D721Med (cell line): Measurements from ENCODE around the gene GUCD1.

ENCODE experiments used
- DNase-seq: peaks from one replicate; pipeline ENCODE4 v3.0.0; 2011; ENCODE audit warnings: low spot score; ENCODE audit not compliant: insufficient read length
- FAIRE-seq: peaks from 2 replicates; lab custom pipeline; 2011; peaks lifted over from hg19 to GRCh38; lab: Jason Lieb, UNC
- TF ChIP-seq, protein P1 (sequence below): IDR thresholded peaks from 2 replicates; pipeline ENCODE4 v1.5.1; 2012; ENCODE audit warnings: mild to moderate bottlenecking, control low read depth; ENCODE audit not compliant: insufficient read depth; ENCODE audit errors: missing control alignments

GUCD1 gene

DNA sequence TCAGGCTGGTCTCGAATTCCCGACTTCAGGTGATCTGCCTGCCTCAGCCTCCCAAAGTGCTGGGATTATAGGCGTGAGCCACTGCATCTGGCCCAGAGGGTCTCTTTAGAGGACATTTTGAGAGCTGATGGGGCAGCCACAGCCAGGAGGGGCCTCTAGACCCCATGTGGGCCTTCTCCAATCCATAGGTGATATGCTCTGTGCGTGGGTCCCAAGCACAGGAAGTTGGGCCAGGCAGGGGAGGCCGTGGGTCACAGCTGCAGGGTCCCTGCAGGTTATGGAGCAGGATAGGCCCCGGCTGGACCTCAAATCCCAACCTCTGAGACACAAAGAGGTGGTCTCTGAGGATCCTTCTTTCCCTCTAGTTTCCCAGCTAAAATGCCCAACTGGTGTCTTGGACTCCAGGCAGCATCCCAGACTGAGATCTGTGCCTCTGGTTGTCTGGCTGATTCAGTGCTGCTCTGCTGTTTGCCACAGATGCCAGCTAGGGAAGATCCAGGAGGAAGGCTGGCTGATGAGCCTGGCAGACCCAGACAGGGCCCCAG is 36.4 kb upstream of the GUCD1 start:
- FAIRE-seq: no peak
- TF ChIP-seq, protein P1, sequence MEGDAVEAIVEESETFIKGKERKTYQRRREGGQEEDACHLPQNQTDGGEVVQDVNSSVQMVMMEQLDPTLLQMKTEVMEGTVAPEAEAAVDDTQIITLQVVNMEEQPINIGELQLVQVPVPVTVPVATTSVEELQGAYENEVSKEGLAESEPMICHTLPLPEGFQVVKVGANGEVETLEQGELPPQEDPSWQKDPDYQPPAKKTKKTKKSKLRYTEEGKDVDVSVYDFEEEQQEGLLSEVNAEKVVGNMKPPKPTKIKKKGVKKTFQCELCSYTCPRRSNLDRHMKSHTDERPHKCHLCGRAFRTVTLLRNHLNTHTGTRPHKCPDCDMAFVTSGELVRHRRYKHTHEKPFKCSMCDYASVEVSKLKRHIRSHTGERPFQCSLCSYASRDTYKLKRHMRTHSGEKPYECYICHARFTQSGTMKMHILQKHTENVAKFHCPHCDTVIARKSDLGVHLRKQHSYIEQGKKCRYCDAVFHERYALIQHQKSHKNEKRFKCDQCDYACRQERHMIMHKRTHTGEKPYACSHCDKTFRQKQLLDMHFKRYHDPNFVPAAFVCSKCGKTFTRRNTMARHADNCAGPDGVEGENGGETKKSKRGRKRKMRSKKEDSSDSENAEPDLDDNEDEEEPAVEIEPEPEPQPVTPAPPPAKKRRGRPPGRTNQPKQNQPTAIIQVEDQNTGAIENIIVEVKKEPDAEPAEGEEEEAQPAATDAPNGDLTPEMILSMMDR: no peak

DNA sequence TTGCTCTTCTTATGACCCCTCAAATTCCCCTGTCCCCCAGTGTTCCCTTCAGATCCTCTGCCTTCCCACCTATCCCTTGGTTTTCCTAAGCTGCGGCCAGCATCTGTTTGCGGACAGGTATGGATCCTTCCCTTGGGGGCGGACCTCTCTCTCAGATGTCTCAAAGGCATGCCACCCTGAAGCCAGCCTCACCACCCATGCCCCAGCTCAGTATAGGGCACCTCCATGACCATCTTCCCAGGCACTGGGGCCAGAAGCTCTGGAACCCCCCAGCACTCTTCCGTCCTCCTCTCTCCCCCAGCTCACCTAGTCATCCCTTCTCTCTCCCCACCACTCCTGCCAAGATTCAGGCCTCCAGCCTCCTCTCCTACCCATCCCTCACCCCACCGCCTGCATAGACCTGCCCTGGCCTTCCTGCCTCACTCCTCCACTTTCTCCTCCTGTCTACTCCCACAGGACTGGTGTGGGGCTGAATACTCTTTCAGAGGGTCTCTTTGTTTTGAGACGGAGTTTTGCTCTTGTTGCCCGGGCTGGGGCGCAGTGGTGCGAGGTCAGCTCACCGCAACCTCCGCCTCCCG is 35.7 kb upstream of the GUCD1 start:
- FAIRE-seq (no peak), DNase-seq (no peak)
- TF ChIP-seq, protein P1: no peak

More for the DNA sequence above, 36.4 kb upstream of the GUCD1 start:
- no peak for DNase-seq

DNA sequence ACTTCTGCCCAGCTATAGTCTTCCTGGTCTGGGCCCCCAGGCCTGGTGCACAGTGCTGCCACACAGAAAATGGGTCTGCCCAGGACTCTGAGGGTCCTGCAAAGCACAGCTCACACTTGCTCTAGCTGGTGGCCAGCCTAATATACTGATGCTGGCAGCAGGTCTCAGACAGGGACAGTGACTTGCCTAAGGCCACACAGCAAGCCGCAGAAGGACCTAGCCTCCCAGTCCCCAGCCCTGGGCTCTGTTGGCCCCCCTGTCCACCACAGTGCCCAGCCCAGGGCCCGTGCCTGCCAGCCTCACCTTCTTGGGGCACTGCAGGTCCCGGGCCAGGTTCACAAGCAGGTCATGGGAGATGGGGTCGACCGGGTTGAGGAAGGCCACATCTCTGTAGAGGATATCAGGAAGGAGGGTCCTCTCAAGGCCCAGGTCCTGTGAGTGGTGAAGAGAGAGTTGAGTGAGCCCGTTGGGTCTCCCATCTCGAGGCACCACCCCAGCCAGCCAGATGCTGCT is 34.6 kb upstream of the GUCD1 start:
- TF ChIP-seq, protein P1: no peak
- FAIRE-seq: no peak

DNA sequence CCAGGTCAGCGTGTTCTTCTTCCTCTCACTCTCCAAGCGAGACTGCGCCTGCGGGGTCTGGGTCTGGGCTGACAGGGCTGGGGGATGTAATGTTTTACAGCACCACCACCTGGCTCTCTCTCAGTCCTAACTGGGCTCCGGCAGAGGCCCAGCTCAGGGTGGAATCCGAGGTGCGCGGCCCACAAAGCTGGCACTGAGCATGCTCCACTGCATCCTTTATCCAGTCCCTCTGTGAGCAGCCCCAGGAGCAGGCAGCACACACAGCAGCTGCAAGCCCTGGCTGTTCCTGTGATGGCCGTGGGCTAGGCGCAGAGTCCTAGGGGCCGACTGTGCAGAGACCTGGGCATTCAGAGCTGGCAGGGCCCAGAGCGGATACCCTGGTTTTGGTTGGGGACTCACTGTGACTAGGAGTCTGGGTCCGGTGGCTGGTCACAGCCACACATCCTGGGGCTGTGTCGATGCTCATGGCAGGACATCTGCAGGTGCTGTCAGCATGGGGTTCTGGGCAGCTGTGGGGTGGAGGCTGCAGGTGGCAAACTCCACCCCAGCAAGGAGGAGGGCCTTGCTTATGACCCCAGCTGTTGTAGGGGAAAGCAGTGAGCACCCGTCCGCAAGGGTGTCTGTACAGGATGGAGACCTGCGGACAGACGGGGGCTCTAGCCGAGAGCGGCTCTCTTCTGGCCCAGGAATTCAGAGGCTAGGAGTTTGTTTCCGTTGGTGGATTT is 34.0 kb upstream of the GUCD1 start:
- no peak for FAIRE-seq
- DNase-seq: no peak
- TF ChIP-seq, protein P1: no peak

More for the DNA sequence above, 34.6 kb upstream of the GUCD1 start:
- no peak for DNase-seq

DNA sequence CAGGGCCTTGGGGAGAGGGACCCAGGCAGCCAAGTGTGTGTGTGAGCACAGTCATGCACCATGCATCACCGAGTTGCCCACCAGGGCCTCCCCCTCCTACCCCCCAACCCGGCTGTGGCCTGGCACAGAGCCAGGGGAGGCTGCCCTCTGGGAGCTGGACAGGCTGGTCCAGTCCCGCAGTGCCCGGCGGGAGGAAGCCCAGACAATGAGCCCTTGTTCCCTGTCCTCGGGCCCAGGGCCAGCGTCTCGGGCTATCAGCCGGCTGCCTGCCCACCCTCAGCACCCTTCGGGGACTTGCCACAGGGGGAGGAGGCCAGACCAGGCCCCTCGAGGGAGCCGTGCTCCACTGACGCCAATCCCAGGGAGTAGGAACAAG is 33.4 kb upstream of the GUCD1 start:
- FAIRE-seq (no peak), DNase-seq (no peak)
- TF ChIP-seq, protein P1: no peak

DNA sequence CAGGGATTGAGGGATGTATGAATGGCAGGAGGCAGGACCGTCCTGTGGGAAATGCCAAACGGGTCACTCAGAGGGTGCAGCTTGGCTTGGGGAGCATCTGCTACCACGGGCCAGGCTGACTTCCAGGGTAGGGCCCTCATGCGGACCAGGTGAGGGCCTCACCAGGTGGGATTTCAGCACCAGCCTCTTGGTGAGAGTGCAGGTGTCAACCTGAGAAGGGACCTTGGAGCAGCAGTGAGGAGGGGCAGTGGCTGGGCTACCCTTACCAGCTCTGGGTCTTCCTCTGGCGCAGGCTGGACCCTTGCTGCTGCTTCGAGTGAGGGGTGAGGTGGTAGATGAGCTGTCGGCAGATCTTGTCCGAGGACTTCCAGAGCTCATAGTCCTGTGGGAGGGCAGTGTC is 33.0 kb upstream of the GUCD1 start:
- TF ChIP-seq, protein P1: no peak
- FAIRE-seq (no peak), DNase-seq (no peak)
